Measurements from ENCODE around the gene PLA2G2F. TPM values are rescaled to one million over a fixed set of nuclear protein-coding genes. Genes with fewer than 3 reads are reported as not detected.

Gene PLA2G2F
- total RNA-seq, 1 experiment from 2014 or later: not detected

- Histone ChIP-seq H3K27me3 (replicated peaks; ENCODE audit: insufficient read depth, low read depth, low read length, poor library complexity) (no peaks in the 10 kb centered on the region), H3K36me3 (ENCODE audit: insufficient read depth, low read length, poor library complexity, severe bottlenecking) (no peaks in the 10 kb centered on the region), H3K27ac (ENCODE audit: low read depth, low read length, poor library complexity, severe bottlenecking) (no peak overlapping the region), H3K9me3 (ENCODE audit: low read depth, low read length, poor library complexity, severe bottlenecking) (no peaks in the 10 kb centered on the region), H3K4me1 (ENCODE audit: insufficient read depth, low read length, poor library complexity, severe bottlenecking) (no peaks in the 10 kb centered on the region), H3K4me3 (ENCODE audit: low read depth, low read length, poor library complexity, severe bottlenecking) (no peak overlapping the region)
- TF ChIP-seq CTCF (conservative IDR thresholded peaks at IDR 0.05; ENCODE audit: low read depth, low read length) (no peak), EZH2 (IDR thresholded peaks at IDR 0.05; ENCODE audit: borderline replicate concordance, low read depth, low read length, poor library complexity, severe bottlenecking) (no peak)
- POLR2A ChIA-PET (ENCODE audit: low non-redundant PET): no interaction called here
- CTCF ChIA-PET: no interaction called here
- intact Hi-C loops (cut with micrococcal nuclease; ENCODE audit: unreplicated experiment): no loop called here
- BruUV-seq (replicated peaks): no TSS peak
- no peak for DNase-seq (ENCODE audit: low spot score)
These were observed 9.7 kb downstream of the PLA2G2F start for GRCh38 chr1:20148571-20149500.

- DNase-seq (ENCODE audit: low spot score): no peak
- Histone ChIP-seq H3K4me3 (ENCODE audit: low read depth, low read length, poor library complexity, severe bottlenecking) (no peak overlapping the region), H3K27me3 (replicated peaks; ENCODE audit: insufficient read depth, low read depth, low read length, poor library complexity) (no peaks in the 10 kb centered on the region), H3K4me1 (ENCODE audit: insufficient read depth, low read length, poor library complexity, severe bottlenecking) (no peaks in the 10 kb centered on the region), H3K9me3 (ENCODE audit: low read depth, low read length, poor library complexity, severe bottlenecking) (no peaks in the 10 kb centered on the region), H3K36me3 (ENCODE audit: insufficient read depth, low read length, poor library complexity, severe bottlenecking) (no peaks in the 10 kb centered on the region), H3K27ac (ENCODE audit: low read depth, low read length, poor library complexity, severe bottlenecking) (no peak overlapping the region)
- intact Hi-C loops (cut with micrococcal nuclease; ENCODE audit: unreplicated experiment): loop anchor here (5.0 to 10.0 kb wide), 2 partner anchors 175 to 387 kb away; partner anchors contain the start of gene PLA2G2A
- CTCF ChIA-PET: no interaction called here
- no TSS peak for BruUV-seq (replicated peaks)
- POLR2A ChIA-PET (ENCODE audit: low non-redundant PET): no interaction called here
- TF ChIP-seq EZH2 (IDR thresholded peaks at IDR 0.05; ENCODE audit: borderline replicate concordance, low read depth, low read length, poor library complexity, severe bottlenecking) (no peak), CTCF (conservative IDR thresholded peaks at IDR 0.05; ENCODE audit: low read depth, low read length) (no peak)
These were observed 10.6 kb downstream of the PLA2G2F start for GRCh38 chr1:20149601-20150325.

GRCh38 chr1:20150326-20150705 is 11.2 kb downstream of the PLA2G2F start:
- Histone ChIP-seq H3K36me3 (ENCODE audit: insufficient read depth, low read length, poor library complexity, severe bottlenecking) (no peaks in the 10 kb centered on the region), H3K9me3 (ENCODE audit: low read depth, low read length, poor library complexity, severe bottlenecking) (no peaks in the 10 kb centered on the region), H3K4me1 (ENCODE audit: insufficient read depth, low read length, poor library complexity, severe bottlenecking) (no peaks in the 10 kb centered on the region), H3K27me3 (replicated peaks; ENCODE audit: insufficient read depth, low read depth, low read length, poor library complexity) (no peaks in the 10 kb centered on the region), H3K4me3 (ENCODE audit: low read depth, low read length, poor library complexity, severe bottlenecking) (no peak overlapping the region), H3K27ac (ENCODE audit: low read depth, low read length, poor library complexity, severe bottlenecking) (no peak overlapping the region)
- intact Hi-C loops (cut with micrococcal nuclease; ENCODE audit: unreplicated experiment): loop anchor here (5.0 to 10.0 kb wide), 2 partner anchors 176 to 388 kb away; partner anchors contain the start of gene PLA2G2A
- ChIA-PET POLR2A (ENCODE audit: low non-redundant PET) (no interaction called here), CTCF (no interaction called here)
- TF ChIP-seq EZH2 (IDR thresholded peaks at IDR 0.05; ENCODE audit: borderline replicate concordance, low read depth, low read length, poor library complexity, severe bottlenecking) (no peak), CTCF (conservative IDR thresholded peaks at IDR 0.05; ENCODE audit: low read depth, low read length) (no peak)
- no TSS peak for BruUV-seq (replicated peaks)
- DNase-seq (ENCODE audit: low spot score): no peak
